Activated T-helper 17 cell treated with anti-CD3 and anti-CD28 coated beads, Interleukin-2, amount 50 U/mL, for 72 hours (primary cell): Measurements from ENCODE around the gene ARID4B. TPM values are rescaled to one million over a fixed set of nuclear protein-coding genes. Genes with fewer than 3 reads are reported as not detected.
"Not testable (repeated sequence)": the region's sequence is repeated elsewhere in the genome, so short reads cannot be mapped to it uniquely, and the experiment has no call there.

Experiments
- ATAC-seq: fragments of 150-1000 bp; cut with Tn5 transposase; replicated peaks from 2 replicates; pipeline ENCODE4 v1.10.0; 2021; ENCODE audit warnings: mild to moderate bottlenecking, moderate library complexity
- H3K27ac Mint-ChIP-seq: one replicate; pipeline ENCODE4 v1.8.0; 2022; ENCODE audit warnings: mixed read lengths
- H3K27me3 Mint-ChIP-seq: one replicate; pipeline ENCODE4 v1.8.0; 2022; ENCODE audit warnings: mixed read lengths
- H3K36me3 Mint-ChIP-seq: one replicate; pipeline ENCODE4 v1.8.0; 2022; ENCODE audit warnings: low read depth, mild to moderate bottlenecking, mixed read lengths
- H3K4me1 Mint-ChIP-seq: one replicate; pipeline ENCODE4 v1.8.0; 2022; ENCODE audit warnings: mixed read lengths
- H3K4me3 Mint-ChIP-seq: one replicate; pipeline ENCODE4 v1.8.0; 2022; ENCODE audit warnings: mild to moderate bottlenecking, mixed read lengths
- H3K9me3 Mint-ChIP-seq: one replicate; pipeline ENCODE4 v1.8.0; 2022; ENCODE audit warnings: mixed read lengths
- total RNA-seq, 2 donors: library from RNA; stranded (reverse); gene quantifications; one replicate each; pipeline ENCODE4 v1.2.3, GENCODE V29; 2022

The ARID4B gene
- total RNA-seq, 2 donors from 2014 or later: 42.2 to 61.2 TPM

- Mint-ChIP-seq H3K27me3 (no peaks in the 10 kb centered on the region), H3K4me3 (no peak overlapping the region), H3K9me3 (no peaks in the 10 kb centered on the region), H3K27ac (no peak overlapping the region), H3K4me1 (peaks cover 6% of the 10 kb centered on the region), H3K36me3 (peaks cover 79% of the 10 kb centered on the region)
- ATAC-seq: no peak
Measured at GRCh38 chr1:235215453-235215852, 112.5 kb downstream of the ARID4B start.

- not testable (repeated sequence) for H3K27ac Mint-ChIP-seq, H3K4me1 Mint-ChIP-seq, H3K4me3 Mint-ChIP-seq, H3K27me3 Mint-ChIP-seq, ATAC-seq, H3K9me3 Mint-ChIP-seq
- H3K36me3 Mint-ChIP-seq: peaks cover 79% of the 10 kb centered on the region
Measured at GRCh38 chr1:235214962-235215361, 113.0 kb downstream of the ARID4B start.

GRCh38 chr1:235213752-235214151 is 114.2 kb downstream of the ARID4B start:
- H3K36me3 Mint-ChIP-seq: peaks cover 79% of the 10 kb centered on the region
- no peaks in the 10 kb centered on the region for H3K27me3 Mint-ChIP-seq
- H3K9me3 Mint-ChIP-seq: no peaks in the 10 kb centered on the region
- peak overlapping the region; percentile 17 for H3K27ac Mint-ChIP-seq
- no peak for ATAC-seq
- H3K4me3 Mint-ChIP-seq: peak overlapping the region; percentile 15
- H3K4me1 Mint-ChIP-seq: peaks cover 6% of the 10 kb centered on the region

- no peak for ATAC-seq
- Mint-ChIP-seq H3K36me3 (peaks cover 64% of the 10 kb centered on the region), H3K4me1 (peaks cover 15% of the 10 kb centered on the region), H3K4me3 (no peak overlapping the region), H3K27ac (peak overlapping the region; percentile 75), H3K27me3 (no peaks in the 10 kb centered on the region), H3K9me3 (no peaks in the 10 kb centered on the region)
Measured at GRCh38 chr1:235211517-235211916, 116.5 kb downstream of the ARID4B start.

DNA sequence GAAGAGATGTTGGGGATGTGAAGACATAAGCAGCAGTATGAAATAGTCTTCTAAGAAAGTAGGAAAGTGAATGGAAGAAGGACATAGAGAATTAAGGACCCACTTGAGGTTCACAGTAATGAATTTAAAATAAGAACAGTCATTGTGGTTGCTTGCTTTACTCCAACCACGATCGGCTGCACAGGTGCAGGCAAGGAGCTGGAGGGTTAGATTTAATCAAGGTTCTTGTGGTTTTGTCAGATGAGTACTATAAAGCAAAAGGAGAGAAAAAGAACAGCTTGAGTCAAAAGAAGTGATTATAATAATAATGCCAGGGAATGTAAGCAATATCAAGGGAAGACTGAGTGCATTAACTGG is 120.8 kb downstream of the ARID4B start:
- H3K27ac Mint-ChIP-seq: peak overlapping the region; percentile 87
- ATAC-seq: peak; percentile 86
- peak overlapping the region; percentile 51 for H3K4me3 Mint-ChIP-seq
- H3K9me3 Mint-ChIP-seq: no peaks in the 10 kb centered on the region
- peaks cover 18% of the 10 kb centered on the region for H3K4me1 Mint-ChIP-seq
- no peaks in the 10 kb centered on the region for H3K27me3 Mint-ChIP-seq
- peaks cover 68% of the 10 kb centered on the region for H3K36me3 Mint-ChIP-seq

DNA sequence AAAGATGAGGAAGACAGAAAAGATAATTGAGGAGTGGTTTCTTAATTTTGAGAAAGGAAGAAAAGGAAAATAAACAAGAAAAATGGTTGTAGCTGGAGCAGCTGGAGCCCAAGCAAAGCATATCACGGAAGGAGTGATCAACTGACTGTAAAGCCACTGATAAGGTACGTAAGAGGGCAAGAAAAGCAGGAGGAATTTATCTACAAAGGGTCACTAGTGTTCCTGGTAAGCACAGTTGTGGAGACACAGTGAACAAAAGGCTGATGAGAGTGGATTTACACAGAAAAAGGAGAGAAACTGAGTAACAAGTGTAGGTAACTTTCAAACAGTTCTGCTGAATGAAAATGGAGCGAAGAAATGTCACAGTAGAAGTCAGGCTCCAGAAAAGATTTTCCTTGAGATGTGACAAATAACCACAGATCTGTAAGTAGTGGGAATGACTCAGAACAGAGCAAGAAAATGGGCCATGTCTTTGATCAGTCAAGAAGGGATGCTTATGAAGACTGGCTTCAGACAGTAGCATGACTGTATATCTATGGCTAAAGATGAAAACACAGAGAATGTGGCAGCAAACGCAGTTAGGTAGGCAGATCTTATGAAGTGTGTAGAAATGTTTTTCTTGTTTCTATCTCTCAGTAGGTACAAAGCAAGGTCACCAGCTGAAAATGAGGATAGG is 121.3 kb downstream of the ARID4B start:
- peaks cover 63% of the 10 kb centered on the region for H3K36me3 Mint-ChIP-seq
- H3K9me3 Mint-ChIP-seq: no peaks in the 10 kb centered on the region
- peak; percentile 98 for ATAC-seq
- no peaks in the 10 kb centered on the region for H3K27me3 Mint-ChIP-seq
- H3K27ac Mint-ChIP-seq: peak overlapping the region; percentile 87
- H3K4me3 Mint-ChIP-seq: peak overlapping the region; percentile 51
- H3K4me1 Mint-ChIP-seq: peaks cover 18% of the 10 kb centered on the region

- no peak overlapping the region for H3K4me3 Mint-ChIP-seq
Measured at GRCh38 chr1:235205687-235206086, 122.3 kb downstream of the ARID4B start.

DNA sequence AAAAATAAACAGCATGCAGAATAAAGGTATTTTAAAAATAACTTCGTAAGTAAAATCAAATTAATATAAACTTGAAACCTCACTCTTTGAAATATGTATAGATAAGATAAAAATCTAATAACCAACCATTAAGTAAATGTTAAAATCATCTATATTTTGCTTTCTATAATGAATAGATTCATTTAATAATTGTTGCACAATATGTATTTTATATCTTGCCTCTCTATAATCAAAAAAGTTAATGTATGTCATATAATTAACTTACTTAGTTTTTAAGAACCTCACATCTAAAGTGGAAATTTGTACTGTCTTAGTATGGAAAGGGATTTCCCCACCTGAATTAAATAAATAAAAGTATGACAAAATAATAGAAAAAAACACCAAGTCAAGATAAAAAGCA is 124.6 kb downstream of the ARID4B start:
- Mint-ChIP-seq H3K27ac (no peak overlapping the region), H3K4me3 (no peak overlapping the region), H3K36me3 (peaks cover 56% of the 10 kb centered on the region), H3K27me3 (no peaks in the 10 kb centered on the region), H3K4me1 (peaks cover 24% of the 10 kb centered on the region), H3K9me3 (no peaks in the 10 kb centered on the region)
- ATAC-seq: no peak

More at GRCh38 chr1:235205687-235206086, 122.3 kb downstream of the ARID4B start:
- peaks cover 18% of the 10 kb centered on the region for H3K4me1 Mint-ChIP-seq
- no peaks in the 10 kb centered on the region for H3K27me3 Mint-ChIP-seq
- peaks cover 59% of the 10 kb centered on the region for H3K36me3 Mint-ChIP-seq
- H3K9me3 Mint-ChIP-seq: no peaks in the 10 kb centered on the region
- ATAC-seq: no peak
- no peak overlapping the region for H3K27ac Mint-ChIP-seq

DNA sequence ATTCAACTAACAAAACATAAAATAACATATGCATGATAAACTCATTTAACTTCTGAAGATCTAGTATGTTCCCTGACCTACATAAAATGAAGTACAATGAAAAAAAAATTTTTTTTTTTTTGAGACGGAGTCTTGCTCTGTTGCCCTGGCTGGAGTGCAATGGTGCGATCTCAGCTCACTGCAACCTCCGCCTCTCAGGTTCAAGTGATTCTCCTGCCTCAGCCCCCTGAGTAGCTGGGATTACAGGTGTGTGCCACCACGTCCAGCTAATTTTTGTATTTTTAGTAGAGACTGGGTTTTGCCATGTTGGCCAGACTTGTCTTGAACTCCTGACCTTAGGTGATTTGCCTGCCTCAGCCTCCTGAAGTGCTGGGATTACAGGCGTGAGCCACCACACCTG is 125.5 kb downstream of the ARID4B start:
- H3K27ac Mint-ChIP-seq, H3K9me3 Mint-ChIP-seq, H3K4me3 Mint-ChIP-seq, H3K27me3 Mint-ChIP-seq, ATAC-seq: not testable (repeated sequence)
- H3K4me1 Mint-ChIP-seq: peaks cover 24% of the 10 kb centered on the region
- H3K36me3 Mint-ChIP-seq: peaks cover 65% of the 10 kb centered on the region

- H3K9me3 Mint-ChIP-seq: no peaks in the 10 kb centered on the region
- no peak for ATAC-seq
- peak overlapping the region; percentile 69 for H3K27ac Mint-ChIP-seq
- no peak overlapping the region for H3K4me3 Mint-ChIP-seq
- no peaks in the 10 kb centered on the region for H3K27me3 Mint-ChIP-seq
- H3K36me3 Mint-ChIP-seq: peaks cover 68% of the 10 kb centered on the region
- peaks cover 6% of the 10 kb centered on the region for H3K4me1 Mint-ChIP-seq
Measured at GRCh38 chr1:235199441-235199840, 128.5 kb downstream of the ARID4B start.

GRCh38 chr1:235190431-235190830 is 137.5 kb downstream of the ARID4B start:
- Mint-ChIP-seq H3K36me3 (peaks cover 91% of the 10 kb centered on the region), H3K27me3 (no peaks in the 10 kb centered on the region), H3K9me3 (no peaks in the 10 kb centered on the region), H3K4me1 (peaks cover 6% of the 10 kb centered on the region), H3K27ac (no peak overlapping the region), H3K4me3 (no peak overlapping the region)
- ATAC-seq: no peak

- no peak for ATAC-seq
- Mint-ChIP-seq H3K27me3 (no peaks in the 10 kb centered on the region), H3K27ac (no peak overlapping the region)
Measured at GRCh38 chr1:235187316-235187715, 140.7 kb downstream of the ARID4B start.

DNA sequence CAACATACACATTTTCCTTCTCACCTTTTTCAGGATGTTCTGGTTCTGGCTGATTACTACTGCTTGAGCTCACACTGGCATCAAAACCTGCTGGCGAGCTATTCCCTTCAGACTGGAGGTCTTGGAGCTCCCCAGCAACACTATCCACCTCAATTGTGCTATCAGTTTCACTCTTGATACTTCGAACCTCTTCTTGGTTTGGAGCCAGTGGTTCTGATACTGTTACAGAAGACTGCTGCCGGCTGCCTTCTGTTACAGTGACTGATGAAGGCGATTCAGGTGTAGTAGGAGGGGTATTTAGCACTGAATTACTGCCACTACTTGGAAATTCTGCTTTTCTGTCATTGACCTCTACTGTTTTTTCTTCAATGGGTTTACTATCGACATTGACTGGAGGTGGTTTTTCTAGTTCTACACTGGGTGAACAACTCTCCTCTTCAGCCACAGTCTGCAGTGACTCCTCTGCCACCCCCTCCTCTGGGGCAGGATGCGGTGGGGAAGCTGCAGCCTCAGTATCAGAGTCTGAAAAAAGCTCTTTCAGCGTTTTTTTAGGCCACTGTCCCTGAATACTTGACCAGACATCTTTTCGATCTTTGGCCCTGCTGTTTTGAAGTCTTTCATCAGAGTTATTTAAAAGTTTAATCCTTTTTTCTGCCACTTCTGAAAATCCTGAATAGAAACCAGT is 146.3 kb downstream of the ARID4B start:
- ATAC-seq: peak; percentile 84
- H3K27me3 Mint-ChIP-seq: no peaks in the 10 kb centered on the region
- peak overlapping the region; percentile 3 for H3K4me3 Mint-ChIP-seq
- peak overlapping the region; percentile 46 for H3K27ac Mint-ChIP-seq
- H3K9me3 Mint-ChIP-seq: no peaks in the 10 kb centered on the region
- H3K36me3 Mint-ChIP-seq: peaks cover 95% of the 10 kb centered on the region
- peaks cover 14% of the 10 kb centered on the region for H3K4me1 Mint-ChIP-seq

More at GRCh38 chr1:235187316-235187715, 140.7 kb downstream of the ARID4B start:
- Mint-ChIP-seq H3K9me3 (no peaks in the 10 kb centered on the region), H3K36me3 (peaks cover 89% of the 10 kb centered on the region), H3K4me3 (no peak overlapping the region), H3K4me1 (peaks cover 15% of the 10 kb centered on the region)

DNA sequence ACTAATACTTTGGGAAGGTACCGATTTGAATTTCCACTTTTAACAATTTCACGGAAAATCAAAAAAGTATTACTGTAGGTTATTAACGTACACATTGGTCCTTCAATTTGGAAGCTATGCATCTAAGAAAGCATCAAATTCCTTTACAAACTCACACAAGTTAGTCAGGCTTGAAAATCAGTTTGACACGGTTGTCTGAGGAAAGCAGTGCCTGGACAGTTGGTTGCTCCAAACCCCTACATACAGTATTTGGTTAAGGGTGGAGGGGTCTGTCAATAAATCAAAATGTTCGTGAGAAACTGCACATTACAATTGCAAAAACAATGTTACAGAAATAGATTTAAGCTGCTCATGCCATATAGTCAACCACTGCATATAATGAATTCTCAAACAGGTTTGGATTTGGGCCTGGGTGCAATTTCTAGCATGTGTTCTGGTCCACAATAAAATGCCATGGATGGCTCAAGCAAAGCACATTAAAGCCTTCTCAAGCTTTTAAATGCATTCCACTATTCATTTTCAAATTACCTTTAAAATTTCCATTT is 147.0 kb downstream of the ARID4B start:
- Mint-ChIP-seq H3K27me3 (no peaks in the 10 kb centered on the region), H3K36me3 (peaks cover 96% of the 10 kb centered on the region), H3K4me1 (peaks cover 14% of the 10 kb centered on the region), H3K4me3 (peak overlapping the region; percentile 3), H3K9me3 (no peaks in the 10 kb centered on the region), H3K27ac (peak overlapping the region; percentile 46)
- ATAC-seq: no peak

DNA sequence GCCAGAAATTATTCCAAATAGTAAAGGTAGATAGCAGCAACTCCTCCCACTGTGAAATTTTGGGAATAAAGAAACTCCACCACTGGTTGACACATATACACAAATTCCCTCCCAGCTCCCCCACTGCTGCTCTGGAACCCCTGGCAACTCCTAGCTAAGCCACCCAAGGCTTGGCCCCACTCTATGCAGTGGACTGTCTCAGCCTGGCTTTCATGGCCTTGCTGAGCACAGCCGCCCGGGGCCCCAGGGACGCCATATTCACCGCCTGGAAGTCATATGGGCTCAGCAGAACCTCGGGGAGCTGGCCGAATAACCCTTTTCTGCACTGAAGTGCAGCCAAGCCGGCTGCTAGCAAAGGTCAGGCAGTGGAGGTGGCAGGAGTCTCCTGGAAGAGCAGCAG is 151.5 kb downstream of the ARID4B start:
- no peaks in the 10 kb centered on the region for H3K27me3 Mint-ChIP-seq
- ATAC-seq: no peak
- no peak overlapping the region for H3K4me3 Mint-ChIP-seq
- no peaks in the 10 kb centered on the region for H3K4me1 Mint-ChIP-seq
- H3K36me3 Mint-ChIP-seq: peaks cover 98% of the 10 kb centered on the region
- H3K9me3 Mint-ChIP-seq: no peaks in the 10 kb centered on the region
- no peak overlapping the region for H3K27ac Mint-ChIP-seq
